Gastrocnemius medialis (tissue), 4 donors: ENCODE measurements around the gene TNS3. TPM values are rescaled to one million over a fixed set of nuclear protein-coding genes. Genes with fewer than 3 reads are reported as not detected.
A peak's percentile ranks its signal among the peaks of the same experiment; 100 is the strongest.

Source experiments
- ATAC-seq, 2 donors: fragments of 150-250 bp; one replicate each; pipeline ENCODE4 v1.9.1; 2016
- DNase-seq, 2 donors: peaks; one replicate each; pipeline ENCODE4 v3.0.0-alpha.2; 2019
- H3K27ac ChIP-seq, 4 donors: fragments of 200-600 bp; sonication (generic); 1 replicate in 1 of 4; 2 replicates in 3 of 4; pipeline ENCODE4 v1.5.1; 2016 to 2018; ENCODE audit warnings: mild to moderate bottlenecking in 2 of 4, moderate library complexity in 1 of 4
- H3K27me3 ChIP-seq, 3 donors: fragments of 200-600 bp; sonication (generic) in 2 of 3; 1 replicate in 1 of 3; 2 replicates in 2 of 3; pipeline versions ENCODE4 v1.5.1 to v1.6.0; 2016 to 2019; ENCODE audit warnings: mild to moderate bottlenecking in 1 of 3, moderate library complexity in 1 of 3
- H3K36me3 ChIP-seq, 2 donors: fragments of 200-600 bp; sonication (generic) in 1 of 2; one replicate each; pipeline ENCODE4 v1.5.1; 2017 to 2018
- H3K4me1 ChIP-seq, 2 donors: fragments of 200-600 bp; sonication (generic) in 1 of 2; one replicate each; pipeline ENCODE4 v1.5.1; 2016 to 2017; ENCODE audit warnings: mild to moderate bottlenecking in 2 of 2
- H3K4me3 ChIP-seq, 4 donors: fragments of 200-600 bp; sonication (generic) in 3 of 4; 1 replicate in 1 of 4; 2 replicates in 3 of 4; pipeline ENCODE4 v1.5.1; 2016 to 2019; ENCODE audit warnings: mild to moderate bottlenecking in 2 of 4
- H3K9me3 ChIP-seq, 3 donors: fragments of 200-600 bp; sonication (generic) in 2 of 3; 1 replicate in 1 of 3; 2 replicates in 2 of 3; pipeline ENCODE4 v1.5.1; 2016 to 2019
- CTCF ChIP-seq, 5 experiments: fragments of 450-650 bp in 3 of 5; fragments of 200-600 bp in 2 of 5; sonication (generic) in 2 of 5; IDR thresholded peaks in 4 of 5; conservative IDR thresholded peaks in 1 of 5; 1 replicate in 4 of 5; 2 replicates in 1 of 5; pipeline ENCODE4 v1.5.1; 2016 to 2019; ENCODE audit warnings: antibody characterized with exemption in 5 of 5, mild to moderate bottlenecking in 3 of 5, moderate library complexity in 3 of 5
- POLR2A ChIP-seq, 2 donors: fragments of 450-650 bp; IDR thresholded peaks; one replicate each; pipeline ENCODE4 v1.6.1; 2017; ENCODE audit warnings: antibody characterized with exemption in 2 of 2, mild to moderate bottlenecking in 2 of 2, moderate library complexity in 2 of 2
- in situ Hi-C, 4 donors: fragments of 200-750 bp; cut with MboI; loops; one replicate each; pipeline versions ENCODE4 v1.15.0 to v1.8.0; 2017; ENCODE audit warnings: low sequenced_read_pairs in 4 of 4
- intact Hi-C: fragments of 100-400 bp; cut with DNase I; formaldehyde crosslinking; loops from one replicate; pipeline ENCODE4 v1.15.1; 2023; ENCODE audit warnings: low total_unique reads
- total RNA-seq, 4 donors: library from RNA; depleted of rRNA; stranded (reverse); fragments of >200 nt; gene quantifications; one replicate each; pipeline versions ENCODE4 v1.1.0 to v1.2.3, GENCODE V29; 2016

TNS3 gene
- total RNA-seq, 4 donors from 2014 or later = 39.4 to 64.3 (median 50.5) TPM

GRCh38 chr7:47579458-47579857, 2.5 kb downstream of the TNS3 start:
- H3K27me3 ChIP-seq = peaks cover 0 to 3% (median 0%) of the 10 kb centered on the region in 3 donors
- peaks cover 31 to 38% of the 10 kb centered on the region in 2 donors for H3K4me1 ChIP-seq
- no peak overlapping the region for H3K4me3 ChIP-seq
- in situ Hi-C loops = loop anchor here in 3 of 4 donors (10.0 to 25.0 kb wide), 3 partner anchors 142 to 233 kb away; no protein-coding TSS in a partner anchor
- no peaks in the 10 kb centered on the region for H3K9me3 ChIP-seq
- H3K27ac ChIP-seq = peak overlapping the region in 3 of 4 donors; percentile 25 to 59 (median 42)
- TF ChIP-seq POLR2A (IDR thresholded peaks at IDR 0.05) (no peak), CTCF (IDR thresholded peaks at IDR 0.05 in 4 of 5, conservative IDR thresholded peaks at IDR 0.05 in 1 of 5) (no peak)
- intact Hi-C loops = no loop called here
- no peaks in the 10 kb centered on the region for H3K36me3 ChIP-seq
- DNase-seq (no peak), ATAC-seq (no peak)

GRCh38 chr7:47578579-47579270, 3.2 kb downstream of the TNS3 start:
- no peak for DNase-seq
- no peak for TF ChIP-seq POLR2A (IDR thresholded peaks at IDR 0.05)
- TF ChIP-seq CTCF (IDR thresholded peaks at IDR 0.05 in 4 of 5, conservative IDR thresholded peaks at IDR 0.05 in 1 of 5) = no peak
- Histone ChIP-seq H3K27ac (peak overlapping the region; percentile 25 to 78 (median 36)), H3K4me3 (no peak overlapping the region), H3K27me3 (peaks cover 0 to 3% (median 0%) of the 10 kb centered on the region in 3 donors), H3K4me1 (peaks cover 31 to 38% of the 10 kb centered on the region in 2 donors), H3K9me3 (no peaks in the 10 kb centered on the region), H3K36me3 (no peaks in the 10 kb centered on the region)
- in situ Hi-C loops = loop anchor here in 3 of 4 donors (10.0 to 25.0 kb wide), 3 partner anchors 141 to 234 kb away; no protein-coding TSS in a partner anchor
- intact Hi-C loops = no loop called here
- ATAC-seq = peak in 1 of 2 donors; percentile 32

- Histone ChIP-seq H3K27ac (peak overlapping the region; percentile 69 to 78 (median 76)), H3K4me1 (peaks cover 23 to 32% of the 10 kb centered on the region in 2 donors), H3K4me3 (peak overlapping the region; percentile 5 to 41 (median 20)), H3K9me3 (no peaks in the 10 kb centered on the region), H3K27me3 (no peaks in the 10 kb centered on the region), H3K36me3 (no peaks in the 10 kb centered on the region)
- TF ChIP-seq POLR2A (IDR thresholded peaks at IDR 0.05) (no peak), CTCF (IDR thresholded peaks at IDR 0.05 in 4 of 5, conservative IDR thresholded peaks at IDR 0.05 in 1 of 5) (no peak)
- in situ Hi-C loops (loop anchor here in 3 of 4 donors (10.0 to 25.0 kb wide), 3 partner anchors 140 to 235 kb away; no protein-coding TSS in a partner anchor), intact Hi-C loops (no loop called here)
- DNase-seq (no peak), ATAC-seq (no peak)
Observed at GRCh38 chr7:47577321-47577919, 4.5 kb downstream of the TNS3 start.

GRCh38 chr7:47576866-47577306, 5.0 kb downstream of the TNS3 start:
- DNase-seq (no peak), ATAC-seq (peak in 1 of 2 donors; percentile 15)
- Histone ChIP-seq H3K9me3 (no peaks in the 10 kb centered on the region), H3K36me3 (no peaks in the 10 kb centered on the region), H3K4me1 (peaks cover 25 to 33% of the 10 kb centered on the region in 2 donors), H3K4me3 (peak overlapping the region; percentile 5 to 41 (median 20)), H3K27me3 (no peaks in the 10 kb centered on the region), H3K27ac (peak overlapping the region; percentile 69 to 78 (median 76))
- in situ Hi-C loops (loop anchor here in 3 of 4 donors (10.0 to 25.0 kb wide), 3 partner anchors 140 to 235 kb away; no protein-coding TSS in a partner anchor), intact Hi-C loops (no loop called here)
- no peak for TF ChIP-seq POLR2A (IDR thresholded peaks at IDR 0.05)
- TF ChIP-seq CTCF (IDR thresholded peaks at IDR 0.05 in 4 of 5, conservative IDR thresholded peaks at IDR 0.05 in 1 of 5) = no peak
